Hindlimb muscle (tissue), 1 donor: Measurements from ENCODE around the gene NHLRC4. TPM values are rescaled to one million over a fixed set of nuclear protein-coding genes. Genes with fewer than 3 reads are reported as not detected.

Source experiments
- DNase-seq: peaks from one replicate; pipeline ENCODE4 v3.0.0-alpha.2; 2013
- polyA plus RNA-seq: library from polyadenylated mRNA; unstranded; fragments of 120-200 nt; gene quantifications from one replicate; pipeline ENCODE4 v1.2.1, GENCODE V29; 2013; ENCODE audit not compliant: insufficient read length

NHLRC4 gene
- polyA plus RNA-seq, 1 donor = 1.4 TPM

DNA sequence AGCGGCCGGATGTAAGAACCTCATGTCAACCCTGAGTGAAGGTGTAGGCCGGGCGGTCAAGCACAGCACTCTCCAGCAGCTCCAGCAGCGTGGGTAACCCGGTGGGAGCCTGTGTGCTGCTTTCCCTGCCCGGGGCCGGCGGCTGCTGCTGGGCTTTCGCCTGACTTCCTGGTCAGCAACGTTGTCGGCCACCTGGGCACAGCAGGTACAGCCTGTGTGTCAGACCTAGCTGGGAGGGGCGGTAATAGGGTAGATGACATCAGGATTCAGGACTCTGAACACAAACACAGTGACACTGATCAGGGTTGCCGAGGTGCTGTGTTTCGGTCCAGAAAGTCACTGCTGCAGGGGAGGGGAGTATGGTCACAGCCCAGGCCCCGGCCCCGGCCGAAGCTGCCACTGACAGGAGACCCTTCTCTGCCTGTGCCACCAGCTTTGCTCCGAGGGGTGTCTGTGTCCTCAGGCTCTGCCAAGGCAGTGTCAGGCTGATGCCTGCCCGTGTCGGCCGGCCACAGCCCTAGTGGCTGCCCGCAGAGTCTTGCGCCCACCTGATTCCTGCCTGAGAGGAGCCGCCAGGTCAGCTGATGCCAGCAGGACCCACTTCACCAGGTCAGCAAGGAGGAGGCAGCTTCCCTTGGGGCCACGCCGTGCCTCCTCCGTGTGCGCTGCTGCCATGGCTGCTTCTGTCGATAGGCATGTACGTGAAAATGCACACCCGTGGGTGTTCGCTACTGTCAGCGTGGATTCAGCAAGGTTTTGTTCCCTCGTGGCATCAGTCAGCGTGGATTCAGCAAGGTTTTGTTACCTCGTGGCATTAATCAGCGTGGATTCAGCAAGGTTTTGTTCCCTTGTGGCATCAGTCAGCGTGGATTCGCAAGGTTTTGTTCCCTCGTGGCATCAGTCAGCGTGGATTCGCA is 32.3 kb downstream of the NHLRC4 start:
- DNase-seq = no peak

DNA sequence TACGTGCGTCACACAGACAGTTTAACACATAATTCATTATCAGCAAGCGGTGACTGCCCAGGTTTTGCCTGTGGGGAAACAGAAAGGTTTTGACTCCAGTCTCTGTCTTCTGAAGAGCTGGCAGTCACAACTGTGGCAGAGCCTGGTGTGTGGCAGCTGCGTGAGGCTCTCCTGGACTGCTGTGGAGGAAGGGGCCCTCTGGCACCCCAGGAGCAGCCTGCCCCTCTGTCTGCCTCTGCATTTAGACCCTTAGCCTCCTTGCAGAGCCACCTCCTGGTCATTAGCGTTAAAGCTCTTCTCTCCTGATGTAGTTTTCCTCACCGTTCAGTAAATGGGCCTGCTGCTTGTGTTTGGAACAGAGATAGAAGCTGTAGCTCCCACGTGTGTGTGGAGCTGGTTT is 34.0 kb downstream of the NHLRC4 start:
- no peak for DNase-seq

DNA sequence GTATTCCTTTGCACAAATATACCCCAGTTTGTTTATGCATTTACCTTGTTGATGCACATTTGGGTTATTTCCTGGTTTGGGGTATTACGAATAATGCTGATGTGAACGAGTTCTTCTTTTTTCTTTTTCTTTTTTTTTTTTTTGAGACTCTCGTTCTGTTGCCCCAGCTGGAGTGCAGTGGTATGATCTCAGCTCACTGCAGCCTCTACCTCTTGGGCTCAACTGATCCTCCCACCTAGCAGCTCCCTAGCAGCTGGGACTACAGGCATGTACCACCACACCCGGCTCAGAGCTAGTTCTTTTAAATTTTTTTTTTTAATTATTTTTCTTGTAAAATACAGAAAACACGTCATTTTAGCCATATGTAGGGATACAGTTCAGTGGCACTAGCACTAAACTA is 37.1 kb downstream of the NHLRC4 start:
- DNase-seq = no peak

DNA sequence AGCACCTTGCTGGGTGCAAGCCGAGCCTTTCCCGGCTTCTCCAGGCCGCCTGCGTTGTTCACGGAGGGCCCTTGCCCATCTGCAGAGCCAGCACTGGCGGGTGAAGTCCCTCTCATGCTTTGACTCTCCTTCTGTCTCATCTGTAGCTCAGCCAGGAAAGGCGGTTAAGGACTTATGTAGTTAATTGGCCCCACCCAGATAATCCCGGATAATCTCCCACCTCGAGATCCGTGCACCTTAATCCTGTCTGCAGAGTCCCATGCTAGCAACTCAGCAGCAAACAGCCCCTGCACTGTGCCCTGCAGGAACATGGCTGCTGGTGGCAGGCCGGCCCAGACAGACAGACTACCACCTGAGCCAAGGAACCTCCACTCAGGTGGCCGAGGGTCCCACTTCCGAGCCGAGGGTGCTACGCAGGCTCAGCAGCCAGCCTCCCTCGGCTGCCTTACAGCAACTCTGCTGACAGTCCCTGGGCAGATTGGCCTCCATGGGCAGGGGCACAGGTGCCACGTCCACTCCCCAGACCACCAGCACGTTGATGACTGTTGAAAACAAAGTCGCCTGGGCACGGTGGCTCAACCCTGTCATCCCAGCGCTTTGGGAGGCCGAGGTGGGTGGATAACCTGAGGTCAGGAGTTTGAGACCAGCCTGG is 40.0 kb downstream of the NHLRC4 start:
- DNase-seq = no peak

DNA sequence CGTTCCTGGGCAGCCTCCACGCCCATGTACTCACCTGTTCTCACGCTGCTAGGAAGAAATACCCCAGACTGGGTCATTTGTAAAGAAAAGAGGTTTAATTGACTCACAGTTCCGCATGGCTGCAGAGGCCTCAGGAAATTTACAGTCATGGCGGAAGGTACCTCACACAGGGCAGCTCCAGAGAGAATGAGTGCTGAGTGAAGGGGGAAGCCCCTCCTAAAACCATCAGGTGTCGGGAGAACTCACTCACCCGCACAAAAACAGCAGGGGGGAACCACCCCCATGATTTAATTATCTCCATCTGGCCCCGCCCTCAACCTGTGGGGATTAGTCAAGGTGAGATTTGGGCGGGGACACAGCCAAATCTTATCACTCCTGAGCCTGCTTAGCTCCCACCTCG is 41.2 kb downstream of the NHLRC4 start:
- no peak for DNase-seq

DNA sequence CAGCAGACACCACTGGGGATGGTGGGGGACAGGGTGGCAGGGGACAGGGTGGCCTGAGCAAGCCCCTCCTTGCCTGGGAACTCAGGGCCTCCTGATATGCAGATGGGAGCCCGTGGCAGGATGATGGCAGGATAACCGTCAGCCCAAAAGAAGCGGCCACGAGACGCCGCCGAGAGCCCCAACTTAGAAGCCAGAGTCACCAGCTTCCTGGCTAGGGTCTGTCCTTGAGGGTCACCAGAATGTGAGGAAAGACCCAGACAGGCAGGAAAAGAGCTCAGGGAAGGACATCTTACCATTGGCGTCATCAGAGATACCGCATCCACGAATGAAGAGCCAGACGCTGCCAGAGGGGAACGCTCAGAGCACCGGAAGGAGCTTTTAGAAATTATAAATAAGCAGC is 42.5 kb downstream of the NHLRC4 start:
- DNase-seq = no peak

DNA sequence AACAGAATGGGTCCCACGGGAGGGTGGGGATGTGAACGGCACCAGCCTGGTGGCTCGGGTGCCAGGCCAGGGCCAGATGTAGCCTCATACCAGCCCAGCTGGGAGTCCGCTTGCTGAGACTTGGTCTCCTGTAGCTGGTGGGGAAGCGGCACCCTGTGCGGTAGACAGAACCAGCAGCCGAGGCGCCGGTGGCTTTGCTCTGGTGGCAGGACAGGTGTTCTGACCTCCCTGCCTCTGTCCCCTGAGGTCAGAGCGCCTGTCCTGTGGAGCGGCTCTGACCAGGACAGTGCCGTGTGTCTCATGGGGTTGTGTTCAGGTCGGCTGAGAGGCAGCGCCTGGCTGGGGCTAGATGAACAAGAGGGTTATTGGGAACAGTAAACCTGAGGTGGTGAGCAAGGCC is 43.2 kb downstream of the NHLRC4 start:
- DNase-seq = no peak

DNA sequence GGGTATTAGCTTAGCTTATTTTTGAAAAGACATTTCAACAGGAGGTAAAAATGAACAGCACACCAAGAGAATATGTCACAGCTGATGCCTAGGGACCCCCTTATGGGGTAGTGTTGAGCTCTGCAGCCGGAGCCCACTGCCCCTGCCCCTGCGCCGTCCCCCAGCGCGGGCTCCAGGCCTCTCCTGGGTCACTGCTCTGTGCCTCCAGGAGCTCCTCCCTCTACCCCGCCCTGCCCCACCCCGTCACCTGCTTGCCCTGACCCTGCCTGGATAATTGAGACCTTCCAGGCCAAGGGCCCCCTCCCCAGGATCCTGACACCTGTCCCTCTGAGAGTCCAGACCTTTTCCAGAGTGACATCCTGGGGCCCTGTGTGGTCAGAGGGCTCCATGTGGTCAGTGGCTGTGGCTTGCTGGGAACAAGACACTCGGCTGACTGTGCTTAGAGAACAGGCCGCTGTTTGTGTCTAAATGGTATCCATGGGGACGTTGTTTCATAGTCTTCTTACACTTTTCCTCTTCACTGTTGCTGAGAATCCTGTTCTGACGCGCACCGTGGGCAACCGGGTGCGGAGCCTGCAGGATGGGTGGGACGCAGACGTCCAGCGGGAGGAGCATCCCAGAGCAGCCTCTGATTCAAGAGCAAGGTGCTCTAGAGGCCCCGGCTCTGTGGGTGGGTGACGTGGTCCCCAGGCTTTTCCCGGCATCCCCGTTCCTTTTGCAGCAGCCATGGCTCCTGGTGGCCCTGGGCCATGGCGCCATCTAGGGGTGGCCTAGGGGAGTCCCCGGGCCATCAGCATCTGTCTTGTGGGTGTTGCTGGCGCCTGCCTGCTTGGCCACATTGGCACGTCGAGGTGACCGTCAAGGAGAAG is 43.9 kb downstream of the NHLRC4 start:
- DNase-seq = no peak

DNA sequence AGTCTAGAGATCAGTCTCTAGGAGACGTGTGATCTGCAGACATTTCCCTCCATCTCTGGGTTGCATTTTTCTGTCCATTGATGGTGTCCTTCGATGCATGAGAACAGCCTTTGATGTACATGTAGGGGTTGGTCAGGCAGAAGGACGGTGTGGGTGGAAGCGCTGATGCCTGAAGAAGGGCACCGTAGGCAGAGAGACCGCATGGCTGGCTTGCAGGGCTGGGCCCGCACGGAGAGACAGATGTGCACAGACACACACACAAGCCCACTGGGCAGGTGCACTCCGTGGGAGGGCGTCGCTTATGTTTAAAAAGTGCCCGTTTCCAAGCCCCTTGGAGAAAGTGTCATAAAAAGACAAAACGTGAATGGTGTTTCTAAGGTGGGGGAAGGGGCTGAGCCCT is 48.3 kb downstream of the NHLRC4 start:
- DNase-seq = no peak

DNA sequence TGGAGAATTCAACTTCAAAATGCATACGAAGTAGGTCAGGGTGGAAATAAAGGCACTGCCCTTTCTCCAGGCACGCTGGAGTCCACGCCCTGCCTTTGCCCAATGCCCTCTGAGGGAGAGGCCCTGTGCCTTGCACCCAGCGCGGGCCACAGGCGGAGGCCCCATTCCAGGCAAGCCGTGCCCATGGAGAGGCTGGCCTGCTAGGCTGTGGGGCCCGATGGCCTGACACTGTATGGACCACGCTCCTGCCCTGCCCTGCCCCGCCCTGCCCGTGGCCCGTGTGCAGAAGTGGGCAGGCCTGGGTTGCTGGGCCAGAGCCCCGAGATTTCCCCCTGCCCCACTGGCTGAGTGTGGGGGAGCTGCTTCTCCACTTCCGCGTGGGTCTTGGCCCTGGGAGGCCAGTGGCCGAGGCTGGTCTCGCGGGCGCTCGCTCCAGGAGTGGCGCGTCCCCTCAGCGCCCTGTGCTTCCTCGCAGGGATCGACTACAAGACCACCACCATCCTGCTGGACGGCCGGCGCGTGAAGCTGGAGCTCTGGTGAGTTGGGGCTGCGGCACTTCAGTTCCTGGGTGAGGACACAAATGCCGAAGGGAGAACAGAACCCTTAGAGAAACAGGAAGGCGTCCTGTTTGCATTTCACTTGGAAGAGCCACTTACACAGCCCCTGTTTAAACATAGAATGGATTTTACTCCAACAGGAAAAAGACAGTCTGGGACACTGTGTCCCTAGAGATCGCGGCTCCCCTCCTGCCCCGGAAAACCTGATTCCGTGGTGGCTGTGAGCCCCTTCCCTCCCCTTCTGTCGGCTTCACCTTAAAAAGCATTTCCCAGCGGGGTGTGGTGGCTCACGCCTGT is 50.2 kb downstream of the NHLRC4 start:
- DNase-seq = no peak

DNA sequence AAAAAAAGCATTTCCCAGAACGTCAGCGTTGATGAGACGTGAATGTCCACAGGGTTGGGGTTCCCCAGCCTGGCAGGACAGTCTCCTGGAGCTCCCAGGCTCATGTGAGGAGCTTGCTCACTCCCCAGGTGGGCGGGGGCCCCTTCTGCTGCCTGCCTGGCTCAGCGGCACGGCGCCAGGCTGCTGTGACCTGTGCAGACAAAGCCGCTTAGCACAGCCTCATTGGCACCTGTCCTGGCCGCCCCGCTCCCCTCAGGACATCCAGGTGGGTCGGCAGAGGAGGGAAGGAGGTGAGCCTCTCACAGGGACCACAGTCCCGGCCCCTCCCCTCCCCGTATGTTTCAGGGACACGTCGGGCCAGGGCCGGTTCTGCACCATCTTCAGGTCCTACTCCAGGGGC is 51.0 kb downstream of the NHLRC4 start:
- DNase-seq = no peak

Other genes starting within 250 kb of the NHLRC4 start
- 12.4 TPM for gene AXIN1, start 214.3 kb upstream of the NHLRC4 start, polyA plus RNA-seq
- 47.8 TPM for gene MRPL28, start 196.5 kb upstream of the NHLRC4 start, polyA plus RNA-seq
- 29.0 TPM for gene PGAP6, start 185.0 kb upstream of the NHLRC4 start, polyA plus RNA-seq
- 74.0 TPM for gene NME4, start 169.8 kb upstream of the NHLRC4 start, polyA plus RNA-seq
- gene DECR2, start 165.1 kb upstream of the NHLRC4 start, polyA plus RNA-seq = 13.7 TPM
- gene RAB11FIP3, start 141.4 kb upstream of the NHLRC4 start, polyA plus RNA-seq = 30.0 TPM
- 31.7 TPM for gene CAPN15, start 39.3 kb upstream of the NHLRC4 start, polyA plus RNA-seq
- 0.14 TPM for gene PRR35, start 6.6 kb upstream of the NHLRC4 start, polyA plus RNA-seq
- gene PIGQ, start 3.0 kb downstream of the NHLRC4 start, polyA plus RNA-seq = 21.3 TPM
- gene RAB40C, start 23.1 kb downstream of the NHLRC4 start, polyA plus RNA-seq = 15.4 TPM
- gene WFIKKN1, start 64.0 kb downstream of the NHLRC4 start, polyA plus RNA-seq = 0.80 TPM
- gene METTL26, start 69.3 kb downstream of the NHLRC4 start, polyA plus RNA-seq = 47.8 TPM
- 17.6 TPM for gene MCRIP2, start 74.8 kb downstream of the NHLRC4 start, polyA plus RNA-seq
- 16.9 TPM for gene WDR90, start 82.4 kb downstream of the NHLRC4 start, polyA plus RNA-seq
- gene RHOT2, start 101.1 kb downstream of the NHLRC4 start, polyA plus RNA-seq = 68.7 TPM
- 1.8 TPM for gene RHBDL1, start 108.7 kb downstream of the NHLRC4 start, polyA plus RNA-seq
- 94.0 TPM for gene STUB1, start 113.4 kb downstream of the NHLRC4 start, polyA plus RNA-seq
- 33.9 TPM for gene JMJD8, start 117.3 kb downstream of the NHLRC4 start, polyA plus RNA-seq
- 9.6 TPM for gene WDR24, start 123.4 kb downstream of the NHLRC4 start, polyA plus RNA-seq
- gene FBXL16, start 138.8 kb downstream of the NHLRC4 start, polyA plus RNA-seq = 0.52 TPM
- 29.2 TPM for gene METRN, start 148.1 kb downstream of the NHLRC4 start, polyA plus RNA-seq
- 15.2 TPM for gene ANTKMT, start 154.1 kb downstream of the NHLRC4 start, polyA plus RNA-seq
- gene CCDC78, start 159.4 kb downstream of the NHLRC4 start, polyA plus RNA-seq = 1.4 TPM
- gene HAGHL, start 160.1 kb downstream of the NHLRC4 start, polyA plus RNA-seq = 3.0 TPM
- gene CIAO3, start 174.0 kb downstream of the NHLRC4 start, polyA plus RNA-seq = 17.1 TPM
- gene MSLN, start 193.7 kb downstream of the NHLRC4 start, polyA plus RNA-seq = 0.97 TPM
- 13.5 TPM for gene RPUSD1, start 221.4 kb downstream of the NHLRC4 start, polyA plus RNA-seq
- 15.7 TPM for gene CHTF18, start 221.6 kb downstream of the NHLRC4 start, polyA plus RNA-seq
- not detected for gene GNG13, start 233.7 kb downstream of the NHLRC4 start, polyA plus RNA-seq